ENCODE results near the gene AMBP.
A peak's percentile ranks its signal among the peaks of the same experiment; 100 is the strongest.
"Not testable (repeated sequence)": the region's sequence is repeated elsewhere in the genome, so short reads cannot be mapped to it uniquely, and the experiment has no call there.

AMBP gene

GRCh38 chr9:114091711-114092110, 13.6 kb upstream of the AMBP start:
- DNase-seq (ENCODE audit: low read depth), result no peak

GRCh38 chr9:114090798-114091197, 12.7 kb upstream of the AMBP start:
- no peak for DNase-seq (ENCODE audit: low read depth)

- DNase-seq (ENCODE audit: low read depth), result no peak
These were observed 11.2 kb upstream of the AMBP start for GRCh38 chr9:114089206-114089840.

GRCh38 chr9:114088571-114089170, 10.6 kb upstream of the AMBP start:
- no peak for DNase-seq (ENCODE audit: low read depth)

- DNase-seq (ENCODE audit: low read depth), result no peak
These were observed 9.6 kb upstream of the AMBP start for GRCh38 chr9:114087721-114088120.

- no peak for DNase-seq (ENCODE audit: low read depth)
These were observed 8.5 kb upstream of the AMBP start for GRCh38 chr9:114086607-114087006.

GRCh38 chr9:114086009-114086408, 7.9 kb upstream of the AMBP start:
- no peak for DNase-seq (ENCODE audit: low read depth)

- DNase-seq (ENCODE audit: low read depth), result no peak
These were observed 7.3 kb upstream of the AMBP start for GRCh38 chr9:114085387-114085789.

GRCh38 chr9:114084282-114085073, 6.4 kb upstream of the AMBP start:
- DNase-seq (ENCODE audit: low read depth), result no peak

- DNase-seq (ENCODE audit: low read depth), result no peak
These were observed 5.6 kb upstream of the AMBP start for GRCh38 chr9:114083666-114084065.

GRCh38 chr9:114082763-114083412, 4.8 kb upstream of the AMBP start:
- DNase-seq (ENCODE audit: low read depth), result not testable (repeated sequence)

- DNase-seq (ENCODE audit: low read depth), result peak; percentile 75
These were observed 4.1 kb upstream of the AMBP start for GRCh38 chr9:114082017-114082762.

GRCh38 chr9:114081441-114082016, 3.4 kb upstream of the AMBP start:
- DNase-seq (ENCODE audit: low read depth), result no peak

- DNase-seq (ENCODE audit: low read depth), result no peak
These were observed 2.8 kb upstream of the AMBP start for GRCh38 chr9:114080773-114081440.

GRCh38 chr9:114080195-114080772, 2.2 kb upstream of the AMBP start:
- no peak for DNase-seq (ENCODE audit: low read depth)

- no peak for DNase-seq (ENCODE audit: low read depth)
These were observed 669 bp upstream of the AMBP start for GRCh38 chr9:114078781-114079156.

- no peak for DNase-seq (ENCODE audit: low read depth)
These were observed 800 bp downstream of the AMBP start for GRCh38 chr9:114077162-114077837.

GRCh38 chr9:114076237-114077161, 1.6 kb downstream of the AMBP start:
- DNase-seq (ENCODE audit: low read depth), result no peak

GRCh38 chr9:114075602-114076001, 2.5 kb downstream of the AMBP start:
- no peak for DNase-seq (ENCODE audit: low read depth)
